ENCODE results near the gene GFRA4. TPM values are rescaled to one million over a fixed set of nuclear protein-coding genes. Genes with fewer than 3 reads are reported as not detected.

The GFRA4 gene
- total and polyA plus RNA-seq, 12 donors = not detected

- TF ChIP-seq POLR2A (IDR thresholded peaks at IDR 0.05) = no peak
- TF ChIP-seq CTCF (IDR thresholded peaks at IDR 0.05) = no peak
- no peak for DNase-seq
- intact Hi-C loops (cut with DNase I) = no loop called here
Observed at GRCh38 chr20:3689978-3690377, 26.8 kb upstream of the GFRA4 start.

GRCh38 chr20:3687655-3688054, 24.5 kb upstream of the GFRA4 start:
- Histone ChIP-seq H3K27me3 (no peaks in the 10 kb centered on the region), H3K36me3 (replicated peaks in 1 of 2) (no peaks in the 10 kb centered on the region), H3K27ac (peak overlapping the region in 1 of 5 donors; percentile 73), H3K4me3 (no peak overlapping the region), H3K9me3 (replicated peaks in 1 of 3) (no peaks in the 10 kb centered on the region), H3K4me1 (replicated peaks in 1 of 2) (no peaks in the 10 kb centered on the region)
- intact Hi-C loops (cut with DNase I) = no loop called here
- no peak for TF ChIP-seq POLR2A (IDR thresholded peaks at IDR 0.05)
- no peak for TF ChIP-seq CTCF (IDR thresholded peaks at IDR 0.05)
- DNase-seq = peak in 1 of 7 donors; percentile 42
- 63 to 75% (median 69%) methylated on average over 2 of the region's 2 CpGs for WGBS, 4 donors

More at GRCh38 chr20:3689978-3690377, 26.8 kb upstream of the GFRA4 start:
- Histone ChIP-seq H3K36me3 (replicated peaks in 1 of 2) (no peaks in the 10 kb centered on the region), H3K9me3 (replicated peaks in 1 of 3) (no peaks in the 10 kb centered on the region), H3K4me3 (no peak overlapping the region), H3K4me1 (replicated peaks in 1 of 2) (no peaks in the 10 kb centered on the region), H3K27me3 (no peaks in the 10 kb centered on the region), H3K27ac (no peak overlapping the region)
- 87 to 95% (median 92%) methylated on average over 7 to 11 of the region's 11 CpGs for WGBS, 4 donors

GRCh38 chr20:3686867-3687321, 23.7 kb upstream of the GFRA4 start:
- Histone ChIP-seq H3K4me3 (no peak overlapping the region), H3K4me1 (replicated peaks in 1 of 2) (peaks cover 0 to under 1% of the 10 kb centered on the region in 2 donors), H3K27me3 (peaks cover 7% of the 10 kb centered on the region), H3K9me3 (replicated peaks in 1 of 3) (no peaks in the 10 kb centered on the region), H3K27ac (peak overlapping the region in 2 of 5 donors; percentile 45 to 73), H3K36me3 (replicated peaks in 1 of 2) (no peaks in the 10 kb centered on the region)
- intact Hi-C loops (cut with DNase I) = no loop called here
- TF ChIP-seq POLR2A (IDR thresholded peaks at IDR 0.05) (no peak), CTCF (IDR thresholded peaks at IDR 0.05) (no peak)
- WGBS, 4 donors = 35 to 52% (median 39%) methylated on average over 9 of the region's 9 CpGs
- DNase-seq = peak; percentile 59 to 90 (median 80)

GRCh38 chr20:3686421-3686820, 23.2 kb upstream of the GFRA4 start:
- Histone ChIP-seq H3K4me1 (replicated peaks in 1 of 2) (peaks cover 0 to 5% of the 10 kb centered on the region in 2 donors), H3K36me3 (replicated peaks in 1 of 2) (no peaks in the 10 kb centered on the region), H3K4me3 (no peak overlapping the region), H3K27ac (peak overlapping the region in 1 of 5 donors; percentile 73), H3K27me3 (peaks cover 12% of the 10 kb centered on the region), H3K9me3 (replicated peaks in 1 of 3) (no peaks in the 10 kb centered on the region)
- DNase-seq = no peak
- no peak for TF ChIP-seq CTCF (IDR thresholded peaks at IDR 0.05)
- intact Hi-C loops (cut with DNase I) = no loop called here
- WGBS, 4 donors = 65 to 76% (median 70%) methylated on average over 7 of the region's 7 CpGs

All from adrenal gland (tissue), 12 donors.